ENCODE results near the gene SPATS2L. TPM values are rescaled to one million over a fixed set of nuclear protein-coding genes. Genes with fewer than 3 reads are reported as not detected.

The SPATS2L gene
- total and polyA plus RNA-seq, 2 experiments from 2014 or later: 118 to 154 TPM

DNA sequence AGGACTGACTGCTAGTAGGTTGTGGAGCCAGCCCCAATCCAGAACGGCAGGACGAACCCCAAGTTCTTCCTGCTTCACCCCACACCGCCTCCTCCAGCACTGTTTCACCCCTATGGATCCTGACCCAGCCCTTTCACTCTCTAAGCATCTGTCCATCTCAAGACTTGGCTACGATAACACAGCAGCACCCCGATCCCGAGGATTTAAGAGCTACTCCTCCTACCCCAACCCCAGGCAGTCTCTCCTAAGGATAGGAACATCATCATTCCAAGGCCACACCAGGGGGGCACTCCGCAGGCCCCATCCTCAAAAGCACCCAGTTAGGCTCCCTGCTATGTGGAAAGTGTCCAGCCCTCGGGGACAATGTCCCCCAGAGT lies 202.7 kb downstream of the SPATS2L start (continued):
- TF ChIP-seq, protein P1, sequence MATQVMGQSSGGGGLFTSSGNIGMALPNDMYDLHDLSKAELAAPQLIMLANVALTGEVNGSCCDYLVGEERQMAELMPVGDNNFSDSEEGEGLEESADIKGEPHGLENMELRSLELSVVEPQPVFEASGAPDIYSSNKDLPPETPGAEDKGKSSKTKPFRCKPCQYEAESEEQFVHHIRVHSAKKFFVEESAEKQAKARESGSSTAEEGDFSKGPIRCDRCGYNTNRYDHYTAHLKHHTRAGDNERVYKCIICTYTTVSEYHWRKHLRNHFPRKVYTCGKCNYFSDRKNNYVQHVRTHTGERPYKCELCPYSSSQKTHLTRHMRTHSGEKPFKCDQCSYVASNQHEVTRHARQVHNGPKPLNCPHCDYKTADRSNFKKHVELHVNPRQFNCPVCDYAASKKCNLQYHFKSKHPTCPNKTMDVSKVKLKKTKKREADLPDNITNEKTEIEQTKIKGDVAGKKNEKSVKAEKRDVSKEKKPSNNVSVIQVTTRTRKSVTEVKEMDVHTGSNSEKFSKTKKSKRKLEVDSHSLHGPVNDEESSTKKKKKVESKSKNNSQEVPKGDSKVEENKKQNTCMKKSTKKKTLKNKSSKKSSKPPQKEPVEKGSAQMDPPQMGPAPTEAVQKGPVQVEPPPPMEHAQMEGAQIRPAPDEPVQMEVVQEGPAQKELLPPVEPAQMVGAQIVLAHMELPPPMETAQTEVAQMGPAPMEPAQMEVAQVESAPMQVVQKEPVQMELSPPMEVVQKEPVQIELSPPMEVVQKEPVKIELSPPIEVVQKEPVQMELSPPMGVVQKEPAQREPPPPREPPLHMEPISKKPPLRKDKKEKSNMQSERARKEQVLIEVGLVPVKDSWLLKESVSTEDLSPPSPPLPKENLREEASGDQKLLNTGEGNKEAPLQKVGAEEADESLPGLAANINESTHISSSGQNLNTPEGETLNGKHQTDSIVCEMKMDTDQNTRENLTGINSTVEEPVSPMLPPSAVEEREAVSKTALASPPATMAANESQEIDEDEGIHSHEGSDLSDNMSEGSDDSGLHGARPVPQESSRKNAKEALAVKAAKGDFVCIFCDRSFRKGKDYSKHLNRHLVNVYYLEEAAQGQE (IDR thresholded peaks at IDR 0.05; ENCODE audit: unreplicated experiment): no peak
- TF ChIP-seq STAT1 (IDR thresholded peaks at IDR 0.05; ENCODE audit: unreplicated experiment) (no peak), EZH2phosphoT487 (IDR thresholded peaks at IDR 0.05; ENCODE audit: unreplicated experiment) (no peak)

DNA sequence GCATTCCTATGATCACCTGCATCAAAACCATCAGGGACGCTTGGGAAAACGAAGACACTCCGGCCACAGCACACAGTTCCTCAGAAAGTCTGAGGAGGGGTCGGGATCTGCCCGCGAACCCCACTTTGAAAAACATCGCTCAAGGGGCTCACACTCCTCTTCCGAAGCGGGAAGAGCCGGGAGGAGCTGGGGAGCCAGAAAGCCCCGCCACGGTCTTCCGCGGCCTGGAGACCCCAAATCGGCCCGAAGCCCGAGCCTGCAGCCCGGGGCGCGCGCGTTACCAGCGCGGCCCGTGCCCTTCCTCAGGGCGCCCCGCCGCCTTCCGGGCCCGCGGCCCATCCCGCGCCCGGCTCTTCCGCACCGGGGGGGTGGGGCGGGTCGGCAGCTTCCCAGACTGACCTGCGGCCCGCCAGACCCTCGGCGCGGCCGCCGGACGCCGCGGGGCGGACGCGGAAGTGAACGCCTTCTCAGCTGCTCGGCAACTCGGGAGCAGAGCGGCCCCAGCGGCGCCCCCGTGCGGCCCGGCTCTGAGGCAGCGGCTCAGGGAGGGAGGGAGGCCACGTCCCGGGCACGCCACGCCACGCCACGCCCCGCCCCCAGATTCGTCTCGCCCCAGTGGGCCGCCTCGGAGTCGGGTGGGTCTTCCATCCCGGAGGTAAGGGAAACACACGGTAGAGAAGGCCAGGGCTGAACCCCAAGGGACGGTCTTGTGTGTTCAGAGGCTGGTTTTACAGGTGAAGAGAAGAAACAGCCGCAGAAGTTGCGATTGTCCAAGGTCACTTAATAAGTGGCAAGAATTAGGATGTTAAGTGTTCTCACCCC lies 203.3 kb downstream of the SPATS2L start, which contains the start of gene KCTD18:
KCTD18 (minus strand) TSS at position 457 of the 822 bp plus-strand sequence. CDS start 3,052 bp downstream, outside the sequence.
- Mint-ChIP-seq H3K27me3 (ENCODE audit: insufficient read depth, low read depth, poor library complexity) (peaks cover 2% of the 10 kb centered on the region), H3K4me1 (peaks cover 7% of the 10 kb centered on the region), H3K9me3 (no peaks in the 10 kb centered on the region), H3K4me3 (peak within 1 kb of the TSS; percentile 81), H3K36me3 (ENCODE audit: low read depth) (no peaks in the 10 kb centered on the region; the same call in 2 of the 3 replicates), H3K27ac (peak within 1 kb of the TSS; percentile 9; the same call in 1 of the 2 replicates)
- H3K4me1 ChIP-seq (ENCODE audit: insufficient read depth): peaks cover 16% of the 10 kb centered on the region; the same call in 1 of the 2 replicates
- H3K9me2 ChIP-seq (ENCODE audit: insufficient read depth): no peaks in the 10 kb centered on the region
- ATAC-seq (peak; percentile 96), DNase-seq (ENCODE audit: low spot score) (peak; percentile 90)
- no peaks in the 10 kb centered on the region for H3K27me3 ChIP-seq (ENCODE audit: insufficient read depth)
- no peak within 1 kb of the TSS; the same call in 1 of the 2 replicates for H3K27ac ChIP-seq (ENCODE audit: low read depth)
- H4K20me1 ChIP-seq (replicated peaks; ENCODE audit: insufficient read depth): no peaks in the 10 kb centered on the region
- H3F3A ChIP-seq (replicated peaks; ENCODE audit: low read depth): 0 out of 2 replicates have a peak, but pooled peaks cover 5% of the 10 kb centered on the region
- H2AFZ ChIP-seq: peak within 1 kb of the TSS; percentile 97
- H3K79me2 ChIP-seq (replicated peaks; ENCODE audit: insufficient read depth): no peaks in the 10 kb centered on the region
- peak within 1 kb of the TSS; percentile 78 for H3K4me3 ChIP-seq
- no peaks in the 10 kb centered on the region for H3K36me3 ChIP-seq (ENCODE audit: insufficient read depth)
- H3K4me2 ChIP-seq: peak within 1 kb of the TSS; percentile 100
- TF ChIP-seq JUNB (IDR thresholded peaks at IDR 0.05; ENCODE audit: unreplicated experiment): no peak
- peak; percentile 30; the same call in 1 of the 2 replicates for TF ChIP-seq CREB1 (CRISPR knock-in tag; IDR thresholded peaks at IDR 0.05; ENCODE audit: low read depth)
- TF ChIP-seq POLR2AphosphoS5 (IDR thresholded peaks at IDR 0.05; ENCODE audit: low read depth): peak; percentile 50
- TF ChIP-seq, protein P2, sequence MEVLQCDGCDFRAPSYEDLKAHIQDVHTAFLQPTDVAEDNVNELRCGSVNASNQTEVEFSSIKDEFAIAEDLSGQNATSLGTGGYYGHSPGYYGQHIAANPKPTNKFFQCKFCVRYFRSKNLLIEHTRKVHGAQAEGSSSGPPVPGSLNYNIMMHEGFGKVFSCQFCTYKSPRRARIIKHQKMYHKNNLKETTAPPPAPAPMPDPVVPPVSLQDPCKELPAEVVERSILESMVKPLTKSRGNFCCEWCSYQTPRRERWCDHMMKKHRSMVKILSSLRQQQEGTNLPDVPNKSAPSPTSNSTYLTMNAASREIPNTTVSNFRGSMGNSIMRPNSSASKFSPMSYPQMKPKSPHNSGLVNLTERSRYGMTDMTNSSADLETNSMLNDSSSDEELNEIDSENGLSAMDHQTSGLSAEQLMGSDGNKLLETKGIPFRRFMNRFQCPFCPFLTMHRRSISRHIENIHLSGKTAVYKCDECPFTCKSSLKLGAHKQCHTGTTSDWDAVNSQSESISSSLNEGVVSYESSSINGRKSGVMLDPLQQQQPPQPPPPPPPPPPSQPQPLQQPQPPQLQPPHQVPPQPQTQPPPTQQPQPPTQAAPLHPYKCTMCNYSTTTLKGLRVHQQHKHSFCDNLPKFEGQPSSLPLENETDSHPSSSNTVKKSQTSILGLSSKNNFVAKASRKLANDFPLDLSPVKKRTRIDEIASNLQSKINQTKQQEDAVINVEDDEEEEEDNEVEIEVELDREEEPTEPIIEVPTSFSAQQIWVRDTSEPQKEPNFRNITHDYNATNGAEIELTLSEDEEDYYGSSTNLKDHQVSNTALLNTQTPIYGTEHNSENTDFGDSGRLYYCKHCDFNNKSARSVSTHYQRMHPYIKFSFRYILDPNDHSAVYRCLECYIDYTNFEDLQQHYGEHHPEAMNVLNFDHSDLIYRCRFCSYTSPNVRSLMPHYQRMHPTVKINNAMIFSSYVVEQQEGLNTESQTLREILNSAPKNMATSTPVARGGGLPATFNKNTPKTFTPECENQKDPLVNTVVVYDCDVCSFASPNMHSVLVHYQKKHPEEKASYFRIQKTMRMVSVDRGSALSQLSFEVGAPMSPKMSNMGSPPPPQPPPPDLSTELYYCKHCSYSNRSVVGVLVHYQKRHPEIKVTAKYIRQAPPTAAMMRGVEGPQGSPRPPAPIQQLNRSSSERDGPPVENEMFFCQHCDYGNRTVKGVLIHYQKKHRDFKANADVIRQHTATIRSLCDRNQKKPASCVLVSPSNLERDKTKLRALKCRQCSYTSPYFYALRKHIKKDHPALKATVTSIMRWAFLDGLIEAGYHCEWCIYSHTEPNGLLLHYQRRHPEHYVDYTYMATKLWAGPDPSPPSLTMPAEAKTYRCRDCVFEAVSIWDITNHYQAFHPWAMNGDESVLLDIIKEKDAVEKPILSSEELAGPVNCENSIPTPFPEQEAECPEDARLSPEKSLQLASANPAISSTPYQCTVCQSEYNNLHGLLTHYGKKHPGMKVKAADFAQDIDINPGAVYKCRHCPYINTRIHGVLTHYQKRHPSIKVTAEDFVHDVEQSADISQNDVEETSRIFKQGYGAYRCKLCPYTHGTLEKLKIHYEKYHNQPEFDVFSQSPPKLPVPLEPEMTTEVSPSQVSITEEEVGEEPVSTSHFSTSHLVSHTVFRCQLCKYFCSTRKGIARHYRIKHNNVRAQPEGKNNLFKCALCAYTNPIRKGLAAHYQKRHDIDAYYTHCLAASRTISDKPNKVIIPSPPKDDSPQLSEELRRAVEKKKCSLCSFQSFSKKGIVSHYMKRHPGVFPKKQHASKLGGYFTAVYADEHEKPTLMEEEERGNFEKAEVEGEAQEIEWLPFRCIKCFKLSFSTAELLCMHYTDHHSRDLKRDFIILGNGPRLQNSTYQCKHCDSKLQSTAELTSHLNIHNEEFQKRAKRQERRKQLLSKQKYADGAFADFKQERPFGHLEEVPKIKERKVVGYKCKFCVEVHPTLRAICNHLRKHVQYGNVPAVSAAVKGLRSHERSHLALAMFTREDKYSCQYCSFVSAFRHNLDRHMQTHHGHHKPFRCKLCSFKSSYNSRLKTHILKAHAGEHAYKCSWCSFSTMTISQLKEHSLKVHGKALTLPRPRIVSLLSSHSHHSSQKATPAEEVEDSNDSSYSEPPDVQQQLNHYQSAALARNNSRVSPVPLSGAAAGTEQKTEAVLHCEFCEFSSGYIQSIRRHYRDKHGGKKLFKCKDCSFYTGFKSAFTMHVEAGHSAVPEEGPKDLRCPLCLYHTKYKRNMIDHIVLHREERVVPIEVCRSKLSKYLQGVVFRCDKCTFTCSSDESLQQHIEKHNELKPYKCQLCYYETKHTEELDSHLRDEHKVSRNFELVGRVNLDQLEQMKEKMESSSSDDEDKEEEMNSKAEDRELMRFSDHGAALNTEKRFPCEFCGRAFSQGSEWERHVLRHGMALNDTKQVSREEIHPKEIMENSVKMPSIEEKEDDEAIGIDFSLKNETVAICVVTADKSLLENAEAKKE (CRISPR knock-in tag; IDR thresholded peaks at IDR 0.05): no peak
- no peak for TF ChIP-seq STAT1 (IDR thresholded peaks at IDR 0.05; ENCODE audit: unreplicated experiment)
- TF ChIP-seq, protein P1 (IDR thresholded peaks at IDR 0.05; ENCODE audit: unreplicated experiment): no peak
- no peak for TF ChIP-seq NANOG (IDR thresholded peaks at IDR 0.05; ENCODE audit: borderline replicate concordance)
- TF ChIP-seq EZH2 (IDR thresholded peaks at IDR 0.05; ENCODE audit: low read depth, unreplicated experiment): no peak
- no peak for TF ChIP-seq ZNF114 (CRISPR knock-in tag; IDR thresholded peaks at IDR 0.05)
- TF ChIP-seq EZH2phosphoT487 (IDR thresholded peaks at IDR 0.05; ENCODE audit: unreplicated experiment): no peak

All from GM23338 (cell line).